Measurements from ENCODE around the gene MRPS10. TPM values are rescaled to one million over a fixed set of nuclear protein-coding genes. Genes with fewer than 3 reads are reported as not detected.

The MRPS10 gene
- total RNA-seq, 1 experiment from 2014 or later: 62.1 TPM

DNA sequence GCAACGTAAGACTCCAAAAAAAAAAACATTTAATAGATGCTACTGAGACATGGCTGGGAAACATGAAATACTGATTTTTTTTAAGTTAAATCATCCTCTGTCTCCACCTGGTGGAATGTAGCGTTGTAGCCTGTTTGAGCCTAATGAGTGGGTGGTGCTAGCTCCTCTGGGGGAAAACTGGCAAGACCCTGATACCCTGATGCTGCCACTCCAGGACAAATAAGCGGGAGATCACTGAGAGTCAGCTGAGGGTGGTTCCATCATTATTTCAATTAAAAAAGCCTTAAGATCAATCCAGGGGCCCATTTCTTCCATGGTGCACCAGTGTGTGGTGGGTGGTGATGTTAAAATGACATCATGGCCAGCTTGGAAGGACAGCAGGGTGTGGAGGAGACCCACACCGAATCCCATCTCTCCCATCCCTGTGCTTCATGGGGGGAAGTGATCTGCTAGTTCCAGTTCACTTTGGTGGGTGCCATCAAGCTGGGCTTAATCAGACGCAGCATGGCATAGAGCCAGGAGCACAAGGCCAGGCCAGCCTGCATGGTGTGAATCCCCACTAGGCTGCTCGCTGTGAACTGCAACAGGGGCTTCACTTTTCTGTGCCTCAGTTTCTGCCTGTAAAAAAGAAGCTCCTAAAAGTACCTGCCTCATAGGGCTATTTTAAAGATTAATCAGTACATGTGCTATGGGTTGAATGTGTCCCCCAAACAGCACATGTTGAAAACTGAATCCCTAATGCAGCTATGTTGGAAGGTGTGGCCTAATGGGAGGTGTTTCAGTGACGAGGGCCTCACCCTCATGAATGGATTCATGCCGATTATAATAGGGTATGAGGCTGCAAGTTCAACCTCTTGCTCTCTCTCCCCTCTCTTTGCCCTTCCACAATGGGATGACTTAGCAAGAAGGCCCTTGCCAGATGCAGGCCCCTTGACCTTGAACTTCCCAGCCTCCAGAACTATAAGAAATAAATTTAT is 13.0 kb upstream of the MRPS10 start:
- Histone ChIP-seq H3K27ac (ENCODE audit: low read depth, low read length) (no peak overlapping the region), H3K27me3 (ENCODE audit: insufficient read depth, low read length) (no peaks in the 10 kb centered on the region), H4K20me1 (ENCODE audit: insufficient read depth) (no peaks in the 10 kb centered on the region), H3K9ac (ENCODE audit: low read length) (no peak overlapping the region), H3K4me1 (ENCODE audit: control insufficient read depth in 1 of 2, insufficient read depth in 2 of 2, low read length in 2 of 2) (peaks cover 32 to 54% of the 10 kb centered on the region in 2 experiments), H2AFZ (ENCODE audit: low read depth, low read length, poor library complexity, severe bottlenecking) (no peak overlapping the region), H3K4me2 (ENCODE audit: low read length) (peak overlapping the region; percentile 5; the same call in 1 of the 2 replicates), H3K79me2 (ENCODE audit: insufficient read depth, low read length) (no peaks in the 10 kb centered on the region), H3K4me3 (replicated peaks in 1 of 2; ENCODE audit: low read depth in 1 of 2, low read length in 2 of 2) (no peak overlapping the region), H3K36me3 (ENCODE audit: control insufficient read depth in 1 of 2, insufficient read depth in 2 of 2, low read length in 2 of 2) (no peaks in the 10 kb centered on the region), H3K9me2 (ENCODE audit: insufficient read depth) (no peaks in the 10 kb centered on the region), H3K9me3 (ENCODE audit: control insufficient read depth in 1 of 2, insufficient read depth in 1 of 2, low read depth in 1 of 2, low read length in 2 of 2) (no peaks in the 10 kb centered on the region)
- intact Hi-C loops (cut with micrococcal nuclease): loop anchor here (1.0 kb wide), 1 partner anchor 155 kb away; no protein-coding TSS in a partner anchor
- BruUV-seq (replicated peaks): no TSS peak
- RAD21 ChIA-PET (ENCODE audit: low non-redundant PET in 1 of 2, low total read pairs in 2 of 2, uncharacterized antibody in 2 of 2, unreplicated experiment in 2 of 2): interaction anchor here (1.0 kb wide), 2 partner anchors 64 kb away, joined by 3 read pairs; no protein-coding TSS in a partner anchor
- DNase-seq (ENCODE audit: low read depth, low spot score): no peak
- TF ChIP-seq, protein P1, sequence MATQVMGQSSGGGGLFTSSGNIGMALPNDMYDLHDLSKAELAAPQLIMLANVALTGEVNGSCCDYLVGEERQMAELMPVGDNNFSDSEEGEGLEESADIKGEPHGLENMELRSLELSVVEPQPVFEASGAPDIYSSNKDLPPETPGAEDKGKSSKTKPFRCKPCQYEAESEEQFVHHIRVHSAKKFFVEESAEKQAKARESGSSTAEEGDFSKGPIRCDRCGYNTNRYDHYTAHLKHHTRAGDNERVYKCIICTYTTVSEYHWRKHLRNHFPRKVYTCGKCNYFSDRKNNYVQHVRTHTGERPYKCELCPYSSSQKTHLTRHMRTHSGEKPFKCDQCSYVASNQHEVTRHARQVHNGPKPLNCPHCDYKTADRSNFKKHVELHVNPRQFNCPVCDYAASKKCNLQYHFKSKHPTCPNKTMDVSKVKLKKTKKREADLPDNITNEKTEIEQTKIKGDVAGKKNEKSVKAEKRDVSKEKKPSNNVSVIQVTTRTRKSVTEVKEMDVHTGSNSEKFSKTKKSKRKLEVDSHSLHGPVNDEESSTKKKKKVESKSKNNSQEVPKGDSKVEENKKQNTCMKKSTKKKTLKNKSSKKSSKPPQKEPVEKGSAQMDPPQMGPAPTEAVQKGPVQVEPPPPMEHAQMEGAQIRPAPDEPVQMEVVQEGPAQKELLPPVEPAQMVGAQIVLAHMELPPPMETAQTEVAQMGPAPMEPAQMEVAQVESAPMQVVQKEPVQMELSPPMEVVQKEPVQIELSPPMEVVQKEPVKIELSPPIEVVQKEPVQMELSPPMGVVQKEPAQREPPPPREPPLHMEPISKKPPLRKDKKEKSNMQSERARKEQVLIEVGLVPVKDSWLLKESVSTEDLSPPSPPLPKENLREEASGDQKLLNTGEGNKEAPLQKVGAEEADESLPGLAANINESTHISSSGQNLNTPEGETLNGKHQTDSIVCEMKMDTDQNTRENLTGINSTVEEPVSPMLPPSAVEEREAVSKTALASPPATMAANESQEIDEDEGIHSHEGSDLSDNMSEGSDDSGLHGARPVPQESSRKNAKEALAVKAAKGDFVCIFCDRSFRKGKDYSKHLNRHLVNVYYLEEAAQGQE (IDR thresholded peaks at IDR 0.05; ENCODE audit: low read depth): no peak
- TF ChIP-seq ZNF274 (IDR thresholded peaks at IDR 0.05; ENCODE audit: low read depth, low read length): no peak
- TF ChIP-seq POLR2AphosphoS5 (IDR thresholded peaks at IDR 0.05; ENCODE audit: low read depth, low read length): no peak
- TF ChIP-seq SRF (IDR thresholded peaks at IDR 0.05; ENCODE audit: low read depth): no peak
- no peak for TF ChIP-seq SP1 (IDR thresholded peaks at IDR 0.05; ENCODE audit: low read depth)
- TF ChIP-seq, protein P2, sequence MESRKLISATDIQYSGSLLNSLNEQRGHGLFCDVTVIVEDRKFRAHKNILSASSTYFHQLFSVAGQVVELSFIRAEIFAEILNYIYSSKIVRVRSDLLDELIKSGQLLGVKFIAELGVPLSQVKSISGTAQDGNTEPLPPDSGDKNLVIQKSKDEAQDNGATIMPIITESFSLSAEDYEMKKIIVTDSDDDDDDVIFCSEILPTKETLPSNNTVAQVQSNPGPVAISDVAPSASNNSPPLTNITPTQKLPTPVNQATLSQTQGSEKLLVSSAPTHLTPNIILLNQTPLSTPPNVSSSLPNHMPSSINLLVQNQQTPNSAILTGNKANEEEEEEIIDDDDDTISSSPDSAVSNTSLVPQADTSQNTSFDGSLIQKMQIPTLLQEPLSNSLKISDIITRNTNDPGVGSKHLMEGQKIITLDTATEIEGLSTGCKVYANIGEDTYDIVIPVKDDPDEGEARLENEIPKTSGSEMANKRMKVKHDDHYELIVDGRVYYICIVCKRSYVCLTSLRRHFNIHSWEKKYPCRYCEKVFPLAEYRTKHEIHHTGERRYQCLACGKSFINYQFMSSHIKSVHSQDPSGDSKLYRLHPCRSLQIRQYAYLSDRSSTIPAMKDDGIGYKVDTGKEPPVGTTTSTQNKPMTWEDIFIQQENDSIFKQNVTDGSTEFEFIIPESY (IDR thresholded peaks at IDR 0.05; ENCODE audit: extremely low read depth, insufficient replicate concordance, low read length): no peak
- TF ChIP-seq, protein P3, sequence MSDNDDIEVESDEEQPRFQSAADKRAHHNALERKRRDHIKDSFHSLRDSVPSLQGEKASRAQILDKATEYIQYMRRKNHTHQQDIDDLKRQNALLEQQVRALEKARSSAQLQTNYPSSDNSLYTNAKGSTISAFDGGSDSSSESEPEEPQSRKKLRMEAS (IDR thresholded peaks at IDR 0.05): no peak
- peak; percentile 84 for TF ChIP-seq RAD21 (IDR thresholded peaks at IDR 0.05; ENCODE audit: low read depth)
- TF ChIP-seq, protein P4, sequence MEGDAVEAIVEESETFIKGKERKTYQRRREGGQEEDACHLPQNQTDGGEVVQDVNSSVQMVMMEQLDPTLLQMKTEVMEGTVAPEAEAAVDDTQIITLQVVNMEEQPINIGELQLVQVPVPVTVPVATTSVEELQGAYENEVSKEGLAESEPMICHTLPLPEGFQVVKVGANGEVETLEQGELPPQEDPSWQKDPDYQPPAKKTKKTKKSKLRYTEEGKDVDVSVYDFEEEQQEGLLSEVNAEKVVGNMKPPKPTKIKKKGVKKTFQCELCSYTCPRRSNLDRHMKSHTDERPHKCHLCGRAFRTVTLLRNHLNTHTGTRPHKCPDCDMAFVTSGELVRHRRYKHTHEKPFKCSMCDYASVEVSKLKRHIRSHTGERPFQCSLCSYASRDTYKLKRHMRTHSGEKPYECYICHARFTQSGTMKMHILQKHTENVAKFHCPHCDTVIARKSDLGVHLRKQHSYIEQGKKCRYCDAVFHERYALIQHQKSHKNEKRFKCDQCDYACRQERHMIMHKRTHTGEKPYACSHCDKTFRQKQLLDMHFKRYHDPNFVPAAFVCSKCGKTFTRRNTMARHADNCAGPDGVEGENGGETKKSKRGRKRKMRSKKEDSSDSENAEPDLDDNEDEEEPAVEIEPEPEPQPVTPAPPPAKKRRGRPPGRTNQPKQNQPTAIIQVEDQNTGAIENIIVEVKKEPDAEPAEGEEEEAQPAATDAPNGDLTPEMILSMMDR (IDR thresholded peaks at IDR 0.05 in 2 of 3, conservative IDR thresholded peaks at IDR 0.05 in 1 of 3; ENCODE audit: borderline replicate concordance in 1 of 3, insufficient read depth in 1 of 3, low read depth in 2 of 3, low read length in 2 of 3): peak; percentile 66 to 78 (median 72); a peak in 5 of 6 replicates
- TF ChIP-seq EGR1 (IDR thresholded peaks at IDR 0.05; ENCODE audit: low read depth): peak; percentile 77; the same call in 1 of the 2 replicates
- TF ChIP-seq, protein P5, sequence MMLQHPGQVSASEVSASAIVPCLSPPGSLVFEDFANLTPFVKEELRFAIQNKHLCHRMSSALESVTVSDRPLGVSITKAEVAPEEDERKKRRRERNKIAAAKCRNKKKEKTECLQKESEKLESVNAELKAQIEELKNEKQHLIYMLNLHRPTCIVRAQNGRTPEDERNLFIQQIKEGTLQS (IDR thresholded peaks at IDR 0.05): no peak
- no peak for TF ChIP-seq EZH2phosphoT487 (IDR thresholded peaks at IDR 0.05; ENCODE audit: borderline replicate concordance)
- POLR2A ChIA-PET: interaction anchor here (0.6 kb wide), 1 partner anchor 495 kb away, joined by 3 read pairs; no protein-coding TSS in a partner anchor
- ATAC-seq: no peak
- CTCF ChIA-PET: interaction anchor here (0.7 to 2.5 kb wide), 8 partner anchors 8 to 496 kb away, joined by 3 to 13 read pairs (median 4); no protein-coding TSS in a partner anchor
